Activated CD8-positive, alpha-beta memory T cell treated with anti-CD3 and anti-CD28 coated beads, Interleukin-2, amount 50 U/mL, for 48 hours (primary cell): ENCODE results near the gene SLC13A3.
A peak's percentile ranks its signal among the peaks of the same experiment; 100 is the strongest.

ENCODE experiments used
- DNase-seq: peaks from one replicate; pipeline ENCODE4 v3.0.0-alpha.2; 2020

The SLC13A3 gene

DNA sequence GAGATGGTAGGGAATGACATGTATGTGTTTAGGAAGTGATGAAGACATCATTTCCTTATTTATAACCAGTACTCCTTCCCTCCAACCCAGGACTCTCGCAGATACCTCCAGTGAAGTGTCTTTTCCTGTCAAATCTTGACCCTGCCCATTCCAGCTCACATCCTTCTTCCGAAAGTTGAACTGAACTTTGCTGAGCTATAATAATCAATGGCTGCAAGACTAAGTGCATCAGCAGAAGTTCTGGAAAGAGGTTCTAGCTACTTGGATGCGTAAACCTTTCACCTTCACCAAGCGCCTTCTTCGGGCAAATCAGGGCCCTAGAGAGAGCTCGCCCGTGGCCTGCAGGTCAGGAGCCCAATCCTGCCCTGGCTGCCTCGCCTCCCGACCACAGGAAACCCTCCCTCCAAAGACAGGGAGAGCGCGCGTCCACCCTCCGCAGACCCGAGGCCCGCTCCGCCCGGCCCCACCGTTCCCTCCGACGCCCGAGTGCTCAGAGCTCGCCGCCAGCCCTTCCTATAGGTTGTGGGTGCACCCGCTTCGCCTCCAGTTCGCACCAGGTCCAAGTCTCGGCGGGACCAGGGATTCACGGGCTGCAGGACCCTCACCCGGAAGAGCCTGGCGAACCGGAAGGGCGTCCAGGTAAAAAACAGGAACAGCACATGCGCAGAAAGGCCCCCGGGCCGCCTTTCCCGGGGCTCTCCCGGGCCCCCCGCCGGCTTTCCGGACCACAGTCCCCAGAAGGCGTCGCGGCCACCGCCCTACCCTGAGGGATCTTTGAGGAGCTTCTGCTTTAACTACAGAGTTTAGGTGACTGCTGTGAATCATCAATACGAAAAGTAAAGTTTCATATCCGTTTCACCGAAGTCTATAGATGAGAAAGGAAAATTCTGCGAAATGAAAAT, 138.1 kb downstream of the SLC13A3 start, which contains the start of gene ZNF334:
ZNF334 (minus strand) TSS at position 617 of the 902 bp plus-strand sequence. CDS start 1,457 bp downstream, outside the sequence.
- DNase-seq, result peak; percentile 78

DNA sequence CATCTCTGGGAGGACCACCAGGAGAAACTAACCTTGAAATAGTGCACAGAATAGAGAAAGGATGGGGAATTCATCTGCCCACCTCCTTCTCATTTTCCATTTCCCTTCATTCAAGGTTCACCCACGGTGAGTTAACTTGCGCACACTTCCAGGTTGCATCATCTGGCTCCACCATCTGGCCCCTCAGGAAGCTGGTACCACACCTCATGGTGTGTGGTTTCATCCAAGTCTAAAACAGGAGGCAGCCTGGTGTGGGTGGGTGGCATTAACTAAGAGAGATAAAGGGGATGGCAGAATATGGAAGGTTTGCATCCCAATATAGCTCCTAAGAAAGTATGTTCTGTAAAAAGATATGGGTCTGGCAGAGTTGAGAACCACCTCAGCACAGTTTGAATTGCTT, 141.7 kb downstream of the SLC13A3 start:
- DNase-seq, result no peak
